Adipocyte (in vitro differentiated cells): Measurements from ENCODE around the gene NDUFAF3.
A peak's percentile ranks its signal among the peaks of the same experiment; 100 is the strongest.

Experiments
- DNase-seq: peaks from one replicate; pipeline ENCODE4 v3.0.0-alpha.2; 2015; ENCODE audit warnings: low read depth
- H3K27me3 ChIP-seq: replicated peaks from 2 replicates; pipeline ENCODE4 v1.7.0; 2013; ENCODE audit warnings: mild to moderate bottlenecking, low read length, moderate library complexity; ENCODE audit not compliant: control insufficient read depth, insufficient read depth
- H3K36me3 ChIP-seq: 2 replicates; pipeline ENCODE4 v1.7.0; 2013; ENCODE audit warnings: low read length, mild to moderate bottlenecking, moderate library complexity; ENCODE audit not compliant: control insufficient read depth, insufficient read depth, severe bottlenecking
- H3K4me1 ChIP-seq: 2 replicates; pipeline ENCODE4 v1.7.0; 2013; ENCODE audit warnings: mild to moderate bottlenecking, low read length, moderate library complexity; ENCODE audit not compliant: control insufficient read depth, insufficient read depth
- H3K4me3 ChIP-seq: 2 replicates; pipeline ENCODE4 v1.7.0; 2013; ENCODE audit warnings: mild to moderate bottlenecking, low read length, moderate library complexity
- H3K9ac ChIP-seq: 2 replicates; pipeline ENCODE4 v1.7.0; 2013; ENCODE audit warnings: mild to moderate bottlenecking, low read length, moderate library complexity
- H3K9me3 ChIP-seq: 2 replicates; pipeline ENCODE4 v1.7.0; 2013; ENCODE audit warnings: mild to moderate bottlenecking, low read length, moderate library complexity; ENCODE audit not compliant: control insufficient read depth

NDUFAF3 gene

DNA sequence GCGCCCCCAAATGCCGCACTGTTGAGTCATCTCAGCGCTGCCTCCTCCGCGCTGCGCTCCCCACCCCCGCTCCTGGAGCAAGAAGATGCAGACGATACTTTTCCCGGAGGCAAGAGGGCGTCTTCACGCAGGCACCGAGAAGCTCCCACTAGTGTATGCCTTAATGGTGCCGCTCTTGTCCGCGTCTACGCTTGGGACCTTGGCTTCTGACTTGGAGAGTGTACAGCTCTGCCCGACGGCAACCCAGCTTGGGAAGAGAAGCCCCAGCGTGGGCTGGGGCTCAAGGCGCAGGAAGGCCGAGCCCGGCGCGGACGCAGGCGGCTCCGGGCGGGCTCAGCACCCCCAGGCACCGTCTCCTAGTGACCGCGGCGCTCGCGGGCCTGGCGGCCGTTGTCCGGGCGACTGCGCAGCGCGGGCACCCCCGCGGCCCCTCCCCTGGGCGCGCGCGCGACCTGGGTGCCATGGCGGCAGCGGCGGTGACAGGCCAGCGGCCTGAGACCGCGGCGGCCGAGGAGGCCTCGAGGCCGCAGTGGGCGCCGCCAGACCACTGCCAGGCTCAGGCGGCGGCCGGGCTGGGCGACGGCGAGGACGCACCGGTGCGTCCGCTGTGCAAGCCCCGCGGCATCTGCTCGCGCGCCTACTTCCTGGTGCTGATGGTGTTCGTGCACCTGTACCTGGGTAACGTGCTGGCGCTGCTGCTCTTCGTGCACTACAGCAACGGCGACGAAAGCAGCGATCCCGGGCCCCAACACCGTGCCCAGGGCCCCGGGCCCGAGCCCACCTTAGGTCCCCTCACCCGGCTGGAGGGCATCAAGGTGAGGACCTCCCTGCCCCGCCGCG, 31.9 kb upstream of the NDUFAF3 start, which contains the start of gene P4HTM:
Gene P4HTM (plus strand): TSS at position 446 of the 840 bp plus-strand sequence. CDS start 16 bp downstream, at position 462.
- H3K9me3 ChIP-seq = no peaks in the 10 kb centered on the region
- H3K27me3 ChIP-seq = no peaks in the 10 kb centered on the region
- peaks cover 24% of the 10 kb centered on the region for H3K4me1 ChIP-seq
- peak within 1 kb of the TSS; percentile 85 for H3K4me3 ChIP-seq
- peak; percentile 97 for DNase-seq
- H3K9ac ChIP-seq = peak within 1 kb of the TSS; percentile 91
- peaks cover 19% of the 10 kb centered on the region for H3K36me3 ChIP-seq

DNA sequence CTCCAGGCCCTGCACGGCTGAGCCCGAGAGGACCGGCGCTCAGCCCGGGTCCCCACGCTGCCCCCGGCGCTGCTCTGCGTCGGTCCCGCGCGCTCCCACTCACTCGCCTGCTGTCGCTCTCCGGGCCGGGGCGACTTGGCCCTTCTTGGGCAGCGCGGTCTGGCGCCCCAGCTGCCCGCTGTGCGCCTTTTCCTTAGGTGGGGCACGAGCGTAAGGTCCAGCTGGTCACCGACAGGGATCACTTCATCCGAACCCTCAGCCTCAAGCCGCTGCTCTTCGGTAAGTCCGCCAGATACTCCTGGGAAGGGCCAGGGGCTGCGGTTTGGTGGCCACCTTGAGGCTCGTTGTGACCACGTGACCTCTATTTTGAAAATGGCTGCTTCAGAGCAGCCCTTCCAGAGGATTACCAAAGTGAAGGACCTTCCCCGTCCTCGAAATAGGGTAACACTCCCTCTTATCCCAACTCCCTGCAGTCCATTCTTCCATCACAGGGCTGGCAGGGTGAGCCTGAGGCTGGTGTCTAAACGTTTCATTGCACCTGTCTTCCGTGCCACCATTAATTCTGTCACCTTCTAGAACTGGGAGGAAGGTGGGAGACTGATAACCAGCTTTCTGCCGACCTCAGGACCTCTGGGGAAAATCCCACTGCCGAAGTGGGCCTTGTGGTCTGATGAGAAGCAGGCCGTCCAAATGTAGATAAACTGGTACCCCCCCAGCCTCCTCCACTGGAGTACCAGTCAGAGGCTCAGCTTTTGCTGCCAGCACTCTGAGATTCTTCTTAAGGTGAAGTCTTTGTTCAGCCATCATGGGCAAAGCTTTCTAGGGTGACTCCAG, 31.1 kb upstream of the NDUFAF3 start:
- no peaks in the 10 kb centered on the region for H3K9me3 ChIP-seq
- peaks cover 24% of the 10 kb centered on the region for H3K4me1 ChIP-seq
- peak overlapping the region; percentile 85 for H3K4me3 ChIP-seq
- DNase-seq = peak; percentile 55
- H3K9ac ChIP-seq = peak overlapping the region; percentile 91
- peaks cover 10% of the 10 kb centered on the region for H3K36me3 ChIP-seq
- no peaks in the 10 kb centered on the region for H3K27me3 ChIP-seq

DNA sequence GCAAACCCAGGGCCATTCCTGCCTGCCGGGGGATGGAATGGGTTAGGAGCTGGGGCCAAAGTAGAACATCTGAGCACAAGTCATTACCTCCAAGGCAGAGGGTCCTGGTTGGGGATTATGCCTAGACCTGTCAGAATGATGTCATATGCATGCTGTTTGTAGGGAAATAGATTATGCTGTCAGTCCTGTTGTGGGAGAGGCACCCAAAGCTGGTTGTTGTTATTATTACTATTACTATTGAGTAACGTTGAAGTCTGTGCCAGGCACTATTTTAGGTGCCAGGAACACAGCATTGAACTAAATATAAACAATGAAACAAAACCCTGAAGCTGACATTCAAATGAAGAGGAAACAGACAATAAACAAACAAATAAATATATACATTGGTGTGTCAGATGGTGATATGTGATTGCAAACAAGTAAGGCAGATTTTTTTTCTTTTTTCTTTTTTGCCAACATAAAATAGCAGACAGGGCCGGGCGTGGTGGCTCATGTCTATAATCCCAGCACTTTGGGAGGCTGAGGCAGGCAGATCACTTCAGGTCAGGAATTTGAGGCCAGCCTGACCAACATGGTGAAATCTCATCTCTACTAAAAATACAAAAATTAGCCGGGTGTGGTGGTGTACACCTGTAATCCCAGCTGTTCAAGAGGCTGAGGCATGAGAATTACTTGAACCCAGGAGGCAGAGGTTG, 29.9 kb upstream of the NDUFAF3 start:
- DNase-seq = peak; percentile 18
- H3K36me3 ChIP-seq = no peaks in the 10 kb centered on the region
- H3K27me3 ChIP-seq = no peaks in the 10 kb centered on the region
- H3K4me1 ChIP-seq = peaks cover 24% of the 10 kb centered on the region
- peak overlapping the region; percentile 85 for H3K4me3 ChIP-seq
- no peaks in the 10 kb centered on the region for H3K9me3 ChIP-seq
- H3K9ac ChIP-seq = peak overlapping the region; percentile 91

DNA sequence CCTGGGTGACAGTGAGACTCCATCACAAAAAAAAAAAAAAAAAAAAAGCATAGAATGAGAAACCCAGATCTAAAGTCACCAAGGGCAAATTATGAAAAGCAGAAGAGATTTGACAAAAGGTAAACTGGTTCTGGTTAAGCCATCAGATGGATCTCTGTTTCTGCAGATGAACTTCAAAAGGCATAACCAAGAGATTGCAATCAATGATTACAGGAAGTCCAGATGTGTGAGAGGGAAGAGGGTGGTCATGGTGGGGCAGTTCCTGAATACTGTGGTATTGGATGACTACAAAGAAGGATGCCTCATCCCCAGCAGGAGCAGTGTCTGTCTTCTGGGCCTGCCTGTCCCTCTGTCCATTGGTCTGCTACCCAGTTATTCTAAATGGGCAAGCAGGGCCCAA, 28.1 kb upstream of the NDUFAF3 start:
- Histone ChIP-seq H3K36me3 (no peaks in the 10 kb centered on the region), H3K9me3 (no peaks in the 10 kb centered on the region), H3K9ac (no peak overlapping the region), H3K4me3 (no peak overlapping the region), H3K4me1 (peaks cover 24% of the 10 kb centered on the region), H3K27me3 (no peaks in the 10 kb centered on the region)
- DNase-seq = no peak

DNA sequence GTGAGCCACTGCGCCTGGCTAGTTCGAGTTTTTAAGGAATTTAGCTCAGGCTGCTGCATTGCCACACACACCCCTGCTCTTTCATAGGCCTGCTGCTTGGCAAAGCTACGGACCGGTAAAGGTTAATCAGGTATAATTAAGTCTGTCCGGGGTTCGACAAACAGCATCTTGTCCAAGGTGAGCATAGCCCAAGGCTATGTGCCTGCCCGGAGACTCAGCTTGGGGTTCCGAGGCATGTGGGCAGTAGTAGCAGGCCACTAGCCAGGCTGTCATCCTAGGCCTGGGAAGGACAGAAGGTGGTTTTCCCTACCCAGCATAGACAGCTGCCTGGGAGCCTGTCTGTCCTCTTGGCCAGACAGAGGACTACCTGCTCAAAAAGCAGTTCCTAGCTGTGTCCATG, 25.3 kb upstream of the NDUFAF3 start:
- no peaks in the 10 kb centered on the region for H3K9me3 ChIP-seq
- H3K9ac ChIP-seq = no peak overlapping the region
- peaks cover 6% of the 10 kb centered on the region for H3K4me1 ChIP-seq
- no peaks in the 10 kb centered on the region for H3K36me3 ChIP-seq
- H3K27me3 ChIP-seq = no peaks in the 10 kb centered on the region
- no peak overlapping the region for H3K4me3 ChIP-seq
- no peak for DNase-seq

DNA sequence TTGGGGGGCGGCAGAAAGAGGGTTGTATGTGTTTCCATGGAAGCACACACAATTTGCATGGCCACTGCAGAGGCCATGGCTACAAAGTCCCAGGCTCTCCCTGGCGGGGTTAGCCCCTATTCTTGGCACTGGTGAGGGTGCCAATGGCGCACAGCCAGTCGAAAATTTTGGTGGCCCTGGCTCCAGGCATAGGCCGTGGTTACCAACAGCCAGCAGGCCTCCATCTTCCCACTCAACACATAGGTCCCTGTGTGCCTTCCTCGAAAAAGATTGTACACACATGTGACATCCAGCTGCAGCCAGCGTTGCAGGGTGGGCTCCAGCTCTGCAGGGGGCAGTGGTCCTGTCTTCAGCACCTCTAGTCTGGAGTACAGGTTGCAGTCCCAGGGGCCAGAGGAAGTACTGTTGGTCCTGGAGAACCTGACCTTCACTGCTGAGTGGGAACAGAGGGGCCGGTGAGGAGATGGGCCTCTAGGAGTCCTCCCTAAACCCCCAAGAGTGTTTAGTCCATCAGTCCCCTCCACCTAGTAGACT, 24.8 kb upstream of the NDUFAF3 start:
- no peaks in the 10 kb centered on the region for H3K27me3 ChIP-seq
- H3K4me1 ChIP-seq = peaks cover under 1% of the 10 kb centered on the region
- H3K9me3 ChIP-seq = no peaks in the 10 kb centered on the region
- H3K9ac ChIP-seq = no peak overlapping the region
- no peak overlapping the region for H3K4me3 ChIP-seq
- H3K36me3 ChIP-seq = no peaks in the 10 kb centered on the region
- DNase-seq = no peak

DNA sequence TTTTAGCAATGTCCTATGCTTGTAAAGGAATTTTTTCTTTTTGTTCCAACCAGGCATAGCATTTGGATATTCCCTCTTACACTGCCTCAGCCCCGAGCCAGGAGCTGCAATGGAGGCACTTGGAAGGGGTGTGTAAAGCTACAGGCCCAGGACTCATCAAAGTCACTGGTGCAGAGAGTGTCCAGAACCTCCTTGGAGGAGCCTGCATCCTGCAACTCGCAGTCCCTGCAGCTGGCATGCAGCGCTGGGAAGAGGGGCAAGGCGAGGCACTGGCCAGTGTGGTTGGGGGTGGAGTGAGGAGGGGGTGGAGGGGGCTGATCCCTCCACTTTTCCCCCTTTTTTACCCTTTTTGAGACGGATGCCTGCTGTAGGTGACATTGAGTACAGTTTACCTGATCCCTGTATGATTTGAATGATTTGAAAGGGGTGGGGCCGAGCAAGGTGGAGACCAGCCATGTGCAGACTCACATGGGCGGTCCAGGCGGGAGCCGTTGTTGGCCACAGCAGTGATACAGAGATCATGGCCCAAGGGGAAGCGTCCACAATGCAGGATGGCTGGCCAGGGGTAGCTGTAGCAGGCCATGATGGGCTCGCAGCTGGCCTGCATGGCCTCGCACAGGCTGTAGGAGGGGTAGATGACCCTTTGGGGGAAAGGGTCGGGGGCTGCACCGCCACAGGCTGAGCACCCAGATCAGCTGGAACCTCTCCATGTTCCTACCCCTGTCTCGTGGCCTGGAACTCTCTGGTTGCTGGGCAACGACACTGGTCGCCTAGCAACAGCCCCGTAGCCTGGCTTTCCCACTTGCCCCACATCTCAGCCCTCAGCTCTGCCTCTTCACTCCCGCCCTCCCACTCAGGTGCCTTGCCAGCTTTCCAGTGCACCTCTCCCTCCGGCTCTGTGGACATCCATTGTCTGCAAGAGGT, 23.9 kb upstream of the NDUFAF3 start:
- H3K4me1 ChIP-seq = no peaks in the 10 kb centered on the region
- H3K27me3 ChIP-seq = no peaks in the 10 kb centered on the region
- H3K4me3 ChIP-seq = no peak overlapping the region
- H3K9me3 ChIP-seq = no peaks in the 10 kb centered on the region
- H3K36me3 ChIP-seq = no peaks in the 10 kb centered on the region
- H3K9ac ChIP-seq = no peak overlapping the region
- no peak for DNase-seq

DNA sequence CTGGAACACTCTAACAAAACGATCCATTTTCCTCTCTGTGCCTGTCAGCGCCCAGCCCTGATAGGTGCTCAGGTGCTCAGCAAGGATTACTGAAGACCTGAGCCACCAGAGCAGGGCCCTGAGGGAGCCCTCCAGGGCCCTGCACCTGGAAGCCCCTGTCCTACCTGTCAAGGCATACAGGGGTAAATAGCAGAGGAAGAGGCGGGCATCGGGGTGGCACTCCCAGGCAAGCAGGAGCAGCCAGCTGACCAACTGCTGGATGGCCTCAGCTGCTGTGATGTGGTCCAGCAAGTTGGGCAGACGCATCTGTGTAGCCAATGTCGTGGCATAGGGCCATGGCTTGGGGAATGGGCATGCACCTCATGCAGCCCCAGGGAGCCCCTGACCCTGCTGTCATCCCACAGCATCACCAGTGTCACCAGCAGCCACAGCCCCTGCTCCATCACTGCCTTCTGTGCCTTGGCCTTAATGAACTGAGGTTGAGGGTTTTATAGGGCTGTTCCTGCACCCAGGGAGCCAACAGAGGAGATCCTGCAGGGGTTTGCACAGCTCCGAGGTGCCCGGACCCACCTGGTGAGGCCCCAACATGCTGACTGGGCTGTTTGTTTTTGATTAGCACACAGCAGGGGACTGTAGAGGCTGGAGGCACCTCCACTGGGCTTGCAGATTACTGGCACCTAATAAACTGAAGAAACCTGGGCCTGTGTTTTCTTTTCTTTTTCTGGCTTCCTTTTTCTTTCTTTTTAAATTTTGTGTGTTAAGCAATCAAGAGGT, 22.6 kb upstream of the NDUFAF3 start:
- Histone ChIP-seq H3K27me3 (no peaks in the 10 kb centered on the region), H3K9ac (no peak overlapping the region), H3K4me3 (no peak overlapping the region), H3K4me1 (no peaks in the 10 kb centered on the region), H3K9me3 (no peaks in the 10 kb centered on the region), H3K36me3 (no peaks in the 10 kb centered on the region)
- DNase-seq = no peak

DNA sequence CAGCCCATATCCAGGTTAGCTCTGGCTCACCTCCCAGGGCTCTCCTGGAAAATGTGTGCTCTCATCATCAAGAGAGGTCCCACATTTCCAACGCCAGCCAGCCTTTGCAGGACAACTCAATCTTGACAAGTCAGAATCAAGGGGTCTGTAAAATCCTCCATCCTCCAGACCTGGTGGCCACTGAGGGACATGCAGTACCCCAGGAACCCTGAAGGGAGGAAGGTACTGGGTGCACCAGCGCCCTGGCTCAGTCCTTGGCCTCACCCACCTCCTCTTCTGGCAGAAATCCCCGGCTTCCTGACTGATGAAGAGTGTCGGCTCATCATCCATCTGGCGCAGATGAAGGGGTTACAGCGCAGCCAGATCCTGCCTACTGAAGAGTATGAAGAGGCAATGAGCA, 20.8 kb upstream of the NDUFAF3 start:
- Histone ChIP-seq H3K9me3 (no peaks in the 10 kb centered on the region), H3K27me3 (no peaks in the 10 kb centered on the region), H3K4me3 (no peak overlapping the region), H3K9ac (no peak overlapping the region), H3K36me3 (no peaks in the 10 kb centered on the region), H3K4me1 (no peaks in the 10 kb centered on the region)
- no peak for DNase-seq
